Osteoblast (primary cell): ENCODE results near the gene SLC13A3. TPM values are rescaled to one million over a fixed set of nuclear protein-coding genes. Genes with fewer than 3 reads are reported as not detected.

Source experiments
- DNase-seq: peaks from one replicate; pipeline ENCODE4 v3.0.0; 2011; ENCODE audit warnings: low spot score, mixed read lengths; ENCODE audit not compliant: insufficient read length; ENCODE audit errors: missing footprints
- H2AFZ ChIP-seq: 2 replicates; pipeline ENCODE4 v1.6.0; 2011; ENCODE audit warnings: mild to moderate bottlenecking, low read length
- H3K27ac ChIP-seq: 2 replicates; pipeline ENCODE4 v1.5.1; 2011; ENCODE audit warnings: mild to moderate bottlenecking, low read depth, low read length, moderate library complexity
- H3K27me3 ChIP-seq: 2 replicates; pipeline ENCODE4 v1.6.0; 2012; ENCODE audit warnings: mild to moderate bottlenecking, control low read depth, inconsistent platforms, low read length, moderate library complexity; ENCODE audit not compliant: insufficient read depth
- H3K36me3 ChIP-seq: 2 replicates; pipeline ENCODE4 v1.5.1; 2011; ENCODE audit warnings: mild to moderate bottlenecking, low read length, control low read depth, moderate library complexity; ENCODE audit not compliant: insufficient read depth
- H3K4me1 ChIP-seq: 2 replicates; pipeline ENCODE4 v1.5.1; 2011; ENCODE audit warnings: mild to moderate bottlenecking, low read length, control low read depth, moderate library complexity; ENCODE audit not compliant: insufficient read depth
- H3K4me2 ChIP-seq: 2 replicates; pipeline ENCODE4 v1.6.0; 2011; ENCODE audit warnings: mild to moderate bottlenecking, low read length; ENCODE audit not compliant: insufficient read depth
- H3K4me3 ChIP-seq: fragments of 200-600 bp; sonication (generic); 3 replicates; pipeline ENCODE4 v1.5.1; 2012; ENCODE audit warnings: mild to moderate bottlenecking, low read length, inconsistent platforms; ENCODE audit not compliant: insufficient read depth
- H3K79me2 ChIP-seq: 2 replicates; pipeline ENCODE4 v1.6.0; 2012; ENCODE audit warnings: mild to moderate bottlenecking, low read length, control low read depth, inconsistent platforms; ENCODE audit not compliant: insufficient read depth
- H3K9me3 ChIP-seq: 2 replicates; pipeline ENCODE4 v1.5.1; 2011; ENCODE audit warnings: low read depth, low read length, control low read depth
- H4K20me1 ChIP-seq: 2 replicates; pipeline ENCODE4 v1.6.0; 2012; ENCODE audit warnings: mild to moderate bottlenecking, low read length, control low read depth; ENCODE audit not compliant: insufficient read depth
- total RNA-seq: library from RNA; depleted of rRNA; stranded (reverse); fragments of >200 nt; gene quantifications from 2 replicates; pipeline ENCODE4 v1.2.3, GENCODE V29; 2012
- TF ChIP-seq, protein P1 (sequence below): IDR thresholded peaks from 2 replicates; pipeline ENCODE4 v1.5.1; 2011; ENCODE audit warnings: mild to moderate bottlenecking, low read depth, low read length, moderate library complexity; ENCODE audit errors: extremely low read depth

SLC13A3 gene
- total RNA-seq, 1 donor: 1.8 TPM

DNA sequence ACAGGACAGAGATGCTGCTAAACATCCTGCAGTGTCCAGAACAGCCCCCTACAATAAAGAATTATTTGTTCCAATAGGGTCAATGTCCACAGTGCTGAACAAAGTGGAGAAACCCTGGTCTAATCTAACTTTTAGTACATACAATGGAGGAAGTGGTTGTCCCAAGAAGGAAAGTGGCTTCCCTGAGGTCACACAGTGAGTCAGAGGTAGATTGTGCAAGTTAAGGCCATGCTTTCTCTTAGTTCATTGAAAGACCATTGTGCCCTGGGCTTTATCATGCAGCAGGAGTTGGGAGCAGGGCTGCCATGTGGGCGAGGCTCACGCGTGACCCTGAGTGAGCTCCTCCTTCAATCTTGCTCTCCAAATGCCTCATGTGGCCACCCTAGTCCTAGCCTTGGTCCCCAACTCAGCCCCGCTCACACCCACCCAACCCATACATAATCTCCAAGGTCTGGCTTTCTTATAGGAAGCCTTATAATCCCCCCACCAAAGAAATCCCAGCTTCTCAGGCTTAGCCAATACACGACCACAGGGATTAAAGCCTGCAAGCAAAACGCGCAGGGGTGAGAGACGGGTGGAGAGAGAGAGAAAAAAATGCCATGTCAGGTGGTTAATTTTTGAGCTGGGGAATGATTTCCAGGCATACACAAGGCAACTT lies 19.9 kb downstream of the SLC13A3 start:
- TF ChIP-seq, protein P1, sequence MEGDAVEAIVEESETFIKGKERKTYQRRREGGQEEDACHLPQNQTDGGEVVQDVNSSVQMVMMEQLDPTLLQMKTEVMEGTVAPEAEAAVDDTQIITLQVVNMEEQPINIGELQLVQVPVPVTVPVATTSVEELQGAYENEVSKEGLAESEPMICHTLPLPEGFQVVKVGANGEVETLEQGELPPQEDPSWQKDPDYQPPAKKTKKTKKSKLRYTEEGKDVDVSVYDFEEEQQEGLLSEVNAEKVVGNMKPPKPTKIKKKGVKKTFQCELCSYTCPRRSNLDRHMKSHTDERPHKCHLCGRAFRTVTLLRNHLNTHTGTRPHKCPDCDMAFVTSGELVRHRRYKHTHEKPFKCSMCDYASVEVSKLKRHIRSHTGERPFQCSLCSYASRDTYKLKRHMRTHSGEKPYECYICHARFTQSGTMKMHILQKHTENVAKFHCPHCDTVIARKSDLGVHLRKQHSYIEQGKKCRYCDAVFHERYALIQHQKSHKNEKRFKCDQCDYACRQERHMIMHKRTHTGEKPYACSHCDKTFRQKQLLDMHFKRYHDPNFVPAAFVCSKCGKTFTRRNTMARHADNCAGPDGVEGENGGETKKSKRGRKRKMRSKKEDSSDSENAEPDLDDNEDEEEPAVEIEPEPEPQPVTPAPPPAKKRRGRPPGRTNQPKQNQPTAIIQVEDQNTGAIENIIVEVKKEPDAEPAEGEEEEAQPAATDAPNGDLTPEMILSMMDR: no peak
- no peaks in the 10 kb centered on the region for H4K20me1 ChIP-seq
- no peak overlapping the region for H3K4me2 ChIP-seq
- H3K36me3 ChIP-seq: no peaks in the 10 kb centered on the region
- no peak overlapping the region for H3K27ac ChIP-seq
- H3K9me3 ChIP-seq: no peaks in the 10 kb centered on the region
- no peaks in the 10 kb centered on the region for H3K27me3 ChIP-seq
- H3K4me3 ChIP-seq: no peak overlapping the region
- no peaks in the 10 kb centered on the region for H3K4me1 ChIP-seq
- H2AFZ ChIP-seq: no peak overlapping the region
- no peaks in the 10 kb centered on the region for H3K79me2 ChIP-seq
- no peak for DNase-seq

DNA sequence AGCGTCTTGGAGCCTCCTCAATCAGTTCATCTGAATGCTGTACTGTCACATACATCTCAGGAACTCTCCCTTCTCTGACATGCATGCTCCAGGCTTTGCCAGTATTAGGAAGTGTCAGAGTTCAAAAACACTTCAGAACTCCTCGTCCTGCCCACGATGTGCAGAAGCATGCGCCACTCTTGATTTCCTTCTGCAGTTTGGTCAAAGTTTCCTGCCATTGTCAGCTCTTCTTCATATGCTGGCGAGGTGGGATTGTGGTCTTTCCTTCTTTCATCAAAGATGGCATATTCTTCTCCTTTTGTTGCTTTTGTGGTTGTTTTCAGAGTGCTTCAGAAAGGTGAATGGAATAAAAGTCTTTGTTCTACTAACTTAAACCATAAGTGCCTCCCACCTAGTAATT lies 21.0 kb downstream of the SLC13A3 start:
- DNase-seq: no peak
- no peaks in the 10 kb centered on the region for H3K79me2 ChIP-seq
- no peak overlapping the region for H3K4me3 ChIP-seq
- no peaks in the 10 kb centered on the region for H3K36me3 ChIP-seq
- TF ChIP-seq, protein P1: no peak
- no peak overlapping the region for H3K27ac ChIP-seq
- H3K27me3 ChIP-seq: no peaks in the 10 kb centered on the region
- H2AFZ ChIP-seq: no peak overlapping the region
- no peaks in the 10 kb centered on the region for H4K20me1 ChIP-seq
- H3K9me3 ChIP-seq: no peaks in the 10 kb centered on the region
- no peak overlapping the region for H3K4me2 ChIP-seq
- no peaks in the 10 kb centered on the region for H3K4me1 ChIP-seq

DNA sequence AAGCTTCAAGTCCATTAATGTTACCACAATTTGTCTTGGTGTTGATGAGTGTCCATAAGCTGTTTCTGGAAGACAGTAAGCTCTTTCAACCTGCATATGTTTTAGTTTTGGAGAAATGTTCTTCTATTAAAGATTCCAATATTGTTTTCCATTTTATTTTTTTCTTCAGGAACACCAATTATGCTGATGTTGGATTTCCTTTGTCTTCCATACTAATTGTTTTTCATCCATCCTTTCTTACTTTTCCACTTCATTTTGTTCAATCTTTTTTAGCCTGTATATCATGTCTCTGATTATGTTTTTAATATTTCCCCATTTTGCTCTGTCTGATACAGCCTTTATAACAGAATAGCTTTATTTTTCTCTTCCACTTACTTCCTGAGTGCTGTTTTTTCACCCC lies 21.9 kb downstream of the SLC13A3 start:
- Histone ChIP-seq H3K9me3 (no peaks in the 10 kb centered on the region), H3K27me3 (no peaks in the 10 kb centered on the region), H3K79me2 (no peaks in the 10 kb centered on the region), H3K4me2 (no peak overlapping the region), H4K20me1 (no peaks in the 10 kb centered on the region), H3K36me3 (no peaks in the 10 kb centered on the region), H3K27ac (no peak overlapping the region), H2AFZ (no peak overlapping the region), H3K4me1 (no peaks in the 10 kb centered on the region), H3K4me3 (no peak overlapping the region)
- TF ChIP-seq, protein P1: no peak
- no peak for DNase-seq

DNA sequence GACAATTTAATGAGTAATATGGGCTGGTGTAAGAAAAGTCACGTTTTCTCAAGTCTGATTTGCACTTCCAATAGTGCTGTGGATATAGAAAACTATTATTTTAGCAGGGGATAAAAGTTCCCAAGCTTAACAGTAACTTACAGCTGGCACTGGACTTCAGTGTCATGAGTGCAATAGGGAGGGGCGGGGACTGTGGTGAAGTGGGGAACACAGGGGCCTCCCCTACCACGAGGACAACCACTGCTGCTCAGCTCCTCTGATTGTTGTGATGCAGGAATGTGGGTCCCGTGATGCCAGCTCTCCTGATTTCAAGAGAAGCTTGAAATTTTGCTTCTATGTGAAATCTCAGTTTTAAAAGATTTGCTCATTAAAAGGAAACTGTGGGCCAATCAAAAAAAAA lies 24.0 kb downstream of the SLC13A3 start:
- Histone ChIP-seq H3K9me3 (no peaks in the 10 kb centered on the region), H2AFZ (no peak overlapping the region), H3K4me3 (no peak overlapping the region), H3K79me2 (no peaks in the 10 kb centered on the region), H3K27me3 (no peaks in the 10 kb centered on the region), H3K27ac (no peak overlapping the region), H3K36me3 (no peaks in the 10 kb centered on the region), H4K20me1 (no peaks in the 10 kb centered on the region), H3K4me1 (no peaks in the 10 kb centered on the region), H3K4me2 (no peak overlapping the region)
- DNase-seq: no peak
- TF ChIP-seq, protein P1: no peak
